SK-N-MC (cell line): ENCODE results near the gene CXorf58.

Source experiments
- EZH2 ChIP-seq: fragments of 200-600 bp; sonication (generic); IDR thresholded peaks from one replicate; pipeline ENCODE4 v1.6.1; 2017; ENCODE audit warnings: antibody characterized with exemption
- POLR2AphosphoS5 ChIP-seq: IDR thresholded peaks from 2 replicates; pipeline ENCODE4 v1.6.1; 2012; ENCODE audit warnings: mild to moderate bottlenecking, low read depth, low read length, borderline replicate concordance

DNA sequence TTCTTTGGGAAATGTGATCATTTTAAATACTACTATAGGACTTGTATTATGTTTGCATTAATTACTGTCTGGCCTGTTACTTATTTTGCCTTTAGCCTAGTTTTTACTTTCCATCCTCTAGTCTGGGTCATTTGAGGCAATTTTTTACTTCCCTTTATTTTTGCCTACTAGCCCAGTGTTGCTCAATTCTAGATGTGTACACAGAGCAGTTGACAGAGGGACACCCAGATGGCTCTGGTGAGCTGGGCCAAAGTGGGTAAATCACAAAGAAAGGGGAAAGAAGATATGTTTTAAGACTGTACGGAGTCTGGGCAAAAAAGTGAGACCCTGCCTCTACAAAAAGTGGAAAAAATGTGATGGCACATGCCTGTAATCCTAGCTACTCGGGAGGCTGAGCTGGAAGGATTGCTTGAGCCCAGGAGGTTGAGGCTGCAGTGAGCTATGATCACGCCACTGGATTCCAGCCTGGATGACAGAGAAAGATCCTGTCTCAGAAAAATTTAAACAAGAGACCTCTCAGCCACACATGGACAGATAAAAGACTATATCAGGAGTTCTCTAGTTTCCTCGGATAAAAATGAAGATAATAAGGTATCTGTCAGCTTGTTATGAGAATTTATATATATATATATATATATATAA, 35.8 kb upstream of the CXorf58 start:
- TF ChIP-seq POLR2AphosphoS5 (no peak), EZH2 (no peak)
